GM18526 (cell line): ENCODE results near the gene CENPM.

ENCODE experiments used
- POLR2A ChIP-seq: IDR thresholded peaks from 3 replicates; pipeline ENCODE4 v1.6.1; 2011; ENCODE audit not compliant: insufficient read length; ENCODE audit errors: extremely low read depth

CENPM gene

DNA sequence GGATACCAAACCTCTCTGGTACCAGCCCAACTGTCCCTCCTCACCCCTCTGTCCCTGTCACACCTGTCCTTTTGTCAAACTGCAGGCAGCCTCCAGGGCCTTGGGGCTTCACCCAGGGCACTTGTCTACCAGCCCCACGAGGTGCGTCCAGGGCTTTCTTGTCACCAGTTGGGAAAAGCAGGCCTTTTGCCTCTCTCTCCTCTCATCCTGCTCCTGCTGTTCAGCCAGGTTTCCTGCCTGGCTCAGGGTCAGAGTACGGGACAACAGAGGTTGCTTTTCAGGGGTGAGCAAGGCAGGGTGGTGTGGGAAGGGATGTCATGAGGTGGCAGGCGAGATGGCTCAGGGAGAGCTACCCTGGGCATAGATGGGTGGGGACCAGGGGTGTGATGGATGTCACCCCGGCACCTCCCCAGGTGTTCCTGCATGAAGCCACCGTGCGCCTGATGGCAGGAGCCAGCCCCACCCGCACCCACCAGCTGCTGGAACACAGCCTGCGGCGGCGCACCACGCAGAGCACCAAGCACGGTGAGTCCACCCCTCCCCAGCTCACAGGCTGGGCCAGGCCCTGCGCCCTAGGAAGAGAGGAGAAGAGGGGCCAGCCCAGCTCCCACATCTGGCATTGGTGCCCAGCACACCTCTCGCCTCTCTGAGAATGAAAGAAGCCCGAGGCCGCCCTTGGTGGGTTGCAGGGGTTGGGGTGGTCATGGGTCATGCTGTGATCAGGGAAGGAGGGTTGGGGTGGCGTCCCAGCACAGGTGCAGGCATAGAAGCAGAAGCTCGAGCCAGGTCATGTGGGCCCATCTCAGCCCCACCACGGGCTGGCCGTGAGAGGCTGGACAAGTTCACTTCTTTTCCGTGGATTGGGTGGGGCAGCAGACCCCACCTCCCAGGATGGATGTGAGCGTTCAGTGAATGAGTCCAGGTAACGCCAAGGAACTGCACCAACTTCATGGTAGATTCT lies 42.2 kb downstream of the CENPM start:
- peak; percentile 17 for TF ChIP-seq POLR2A

DNA sequence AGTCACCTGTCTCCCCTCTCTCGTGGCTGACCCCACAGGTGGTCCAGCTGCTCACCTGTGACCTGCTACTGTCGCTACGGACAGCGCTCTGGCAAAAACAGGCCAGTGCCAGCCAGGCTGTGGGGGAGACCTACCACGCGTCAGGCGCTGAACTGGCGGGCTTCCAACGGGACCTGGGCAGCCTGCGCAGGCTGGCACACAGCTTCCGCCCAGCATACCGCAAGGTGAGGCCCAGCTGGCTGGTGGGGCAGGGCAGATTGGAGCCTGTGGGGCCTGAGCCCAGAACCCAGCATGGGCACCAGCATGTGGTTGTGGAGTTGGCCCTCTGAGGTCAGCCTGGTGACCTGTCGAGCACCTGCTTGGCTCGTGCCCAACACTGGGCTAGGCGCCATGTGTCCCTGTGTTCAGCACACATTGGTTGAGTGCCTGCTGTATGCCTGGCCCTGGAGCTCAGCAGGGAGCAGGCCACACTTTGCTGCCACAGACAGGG lies 44.0 kb downstream of the CENPM start:
- no peak for TF ChIP-seq POLR2A

DNA sequence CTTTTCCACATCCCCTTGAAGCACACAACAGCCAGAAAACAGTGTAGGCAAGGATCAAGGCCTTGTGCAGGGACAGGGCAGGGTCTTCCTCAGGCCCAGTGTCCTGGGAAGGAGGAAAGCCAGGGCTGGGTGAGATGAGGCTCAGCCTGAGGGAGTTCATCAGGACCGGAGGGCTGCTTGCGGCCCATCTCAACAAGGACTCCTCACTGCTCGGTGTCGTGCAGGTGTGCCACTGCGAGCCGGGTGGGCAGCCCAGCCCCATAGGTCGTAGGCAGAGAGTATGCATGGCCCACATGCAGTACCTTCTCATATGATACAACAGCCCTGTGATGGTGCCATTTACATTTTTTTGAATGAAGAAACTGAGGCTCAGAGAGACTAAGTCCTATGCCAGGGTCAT lies 44.9 kb downstream of the CENPM start:
- TF ChIP-seq POLR2A = no peak

DNA sequence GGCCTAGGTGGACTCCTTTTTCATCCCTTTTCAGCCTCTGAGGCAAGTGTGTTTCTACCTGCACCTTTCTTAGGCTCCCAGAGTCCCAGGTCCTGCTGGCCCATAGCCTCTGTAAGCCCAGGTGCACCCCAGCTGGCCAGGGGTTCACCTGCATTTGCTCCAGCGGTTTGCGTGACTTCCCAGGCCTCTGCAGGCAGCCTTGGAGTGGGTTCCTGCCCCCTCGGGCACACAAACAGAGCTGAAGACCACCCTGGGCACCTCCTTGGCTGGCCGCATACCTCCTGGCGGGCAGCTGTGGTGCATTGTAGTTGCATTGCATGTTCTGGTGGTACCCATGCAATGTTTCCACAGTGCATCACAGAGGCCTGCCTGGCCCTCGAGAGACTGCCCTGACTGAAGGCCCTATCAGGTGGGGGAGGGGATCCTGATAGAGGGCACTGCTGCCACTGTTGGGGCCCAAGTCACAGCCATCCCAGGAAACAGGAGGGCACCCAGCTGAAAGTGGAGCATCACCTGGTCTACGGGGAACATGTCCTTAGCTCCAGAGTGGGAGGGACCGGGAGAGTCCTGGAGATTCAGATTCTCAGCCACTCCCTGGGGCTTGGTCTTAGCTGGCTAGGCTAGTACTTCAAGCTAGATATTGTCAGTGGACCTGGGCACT lies 46.2 kb downstream of the CENPM start:
- TF ChIP-seq POLR2A = no peak

DNA sequence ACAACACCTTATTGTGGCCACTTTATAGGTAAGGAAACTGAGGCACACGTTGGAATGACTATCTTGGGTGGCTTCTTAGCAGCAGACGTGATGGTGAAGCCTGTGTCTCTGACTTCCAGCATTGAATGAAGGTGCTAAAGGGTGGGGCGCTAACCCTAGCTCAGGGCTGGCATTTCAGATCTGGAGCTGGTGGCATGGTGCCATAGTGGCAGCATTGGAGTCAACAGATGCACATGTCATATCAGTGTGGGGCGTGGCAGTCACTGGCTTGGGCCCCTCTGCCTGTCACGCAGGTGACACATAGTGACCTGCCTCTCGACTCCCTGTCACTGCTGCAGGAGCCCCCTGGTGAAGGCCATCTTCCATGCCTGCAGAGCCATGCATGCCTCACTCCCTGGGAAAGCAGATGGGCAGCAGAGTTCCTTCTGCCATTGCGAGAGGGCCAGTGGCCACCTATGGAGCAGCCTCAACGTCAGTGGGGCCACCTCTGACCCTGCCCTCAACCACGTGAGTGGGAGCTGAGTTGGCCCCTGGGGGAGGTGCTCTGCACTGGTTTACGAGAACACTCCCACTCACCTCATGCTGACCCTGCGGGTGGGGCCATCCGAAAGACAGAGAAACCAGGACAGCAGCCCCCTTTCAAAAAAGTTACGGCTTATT lies 46.8 kb downstream of the CENPM start:
- no peak for TF ChIP-seq POLR2A

DNA sequence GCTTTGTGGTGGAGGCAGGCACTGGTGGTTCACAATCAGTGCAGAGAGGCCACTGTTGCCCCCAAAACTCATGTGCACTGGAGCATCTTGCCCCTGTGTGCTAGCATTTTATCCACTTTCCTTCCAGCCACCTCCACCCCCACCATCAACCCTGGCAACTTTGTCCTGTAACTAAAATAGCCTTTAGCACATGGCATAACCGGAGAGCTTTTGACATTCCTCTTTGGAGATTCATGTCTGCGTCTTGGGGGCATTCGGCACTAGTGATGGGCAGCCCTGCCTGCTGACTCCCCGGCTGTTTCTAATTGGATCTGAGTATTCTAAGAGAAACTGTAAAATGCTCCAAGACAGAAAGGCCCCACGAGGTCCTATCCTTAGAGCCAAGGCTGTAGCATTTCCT lies 47.8 kb downstream of the CENPM start:
- TF ChIP-seq POLR2A = no peak

DNA sequence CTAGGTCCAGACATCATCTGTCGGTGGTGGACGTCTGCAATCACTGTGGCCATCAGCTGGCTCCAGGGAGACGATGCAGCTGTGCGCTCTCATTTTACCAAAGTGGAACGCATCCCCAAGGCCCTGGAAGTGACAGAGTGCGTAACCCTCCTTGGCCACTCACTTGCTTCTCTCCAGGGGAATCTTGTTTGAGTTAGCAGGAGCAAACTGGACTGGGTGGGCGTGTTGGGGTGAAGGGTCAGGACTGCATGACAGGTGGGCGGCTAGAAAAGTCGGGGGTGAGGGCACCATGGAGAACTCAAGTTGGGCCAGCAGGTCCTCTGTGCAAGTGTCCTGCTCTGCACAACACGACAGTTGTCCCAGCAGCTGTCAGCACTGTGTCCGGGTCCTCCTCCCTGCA lies 48.3 kb downstream of the CENPM start:
- TF ChIP-seq POLR2A = no peak

DNA sequence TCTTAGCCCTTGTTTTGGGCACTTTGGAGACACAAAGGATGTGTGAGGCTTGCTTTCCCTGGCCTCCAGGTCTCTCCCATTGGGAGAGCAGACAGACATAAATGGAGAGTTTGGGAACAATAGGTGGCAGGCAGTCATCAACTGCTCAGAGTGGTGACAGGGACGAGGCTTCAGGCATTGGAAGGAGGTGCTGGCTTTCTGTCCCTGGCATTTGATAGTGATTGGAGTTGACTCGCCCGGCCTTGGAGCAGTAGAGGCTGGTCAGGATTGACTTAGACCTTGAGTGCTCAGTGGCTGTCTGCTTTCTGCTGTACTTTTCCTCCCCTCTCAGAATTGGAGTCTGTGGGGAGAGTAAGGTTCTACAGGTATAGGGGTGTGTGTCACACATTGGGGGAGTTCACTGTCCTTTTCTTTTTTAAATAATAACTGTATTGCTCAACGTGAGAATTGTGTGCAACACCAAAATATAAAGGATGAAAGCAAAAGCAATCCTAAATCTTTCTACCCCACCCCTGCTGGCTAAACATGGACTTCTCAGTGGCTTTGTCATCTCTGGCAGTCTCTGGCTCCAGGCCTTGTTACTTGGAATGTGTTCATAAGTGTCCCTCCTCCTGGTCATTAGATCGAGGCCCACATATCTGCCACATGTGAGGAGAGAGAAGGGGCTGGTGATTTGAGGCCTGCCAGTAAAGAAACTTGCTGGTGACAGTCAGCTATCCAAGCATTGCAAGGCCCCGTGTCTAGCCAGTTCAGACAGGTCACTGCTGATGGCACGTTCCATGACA lies 53.2 kb downstream of the CENPM start:
- TF ChIP-seq POLR2A = no peak

DNA sequence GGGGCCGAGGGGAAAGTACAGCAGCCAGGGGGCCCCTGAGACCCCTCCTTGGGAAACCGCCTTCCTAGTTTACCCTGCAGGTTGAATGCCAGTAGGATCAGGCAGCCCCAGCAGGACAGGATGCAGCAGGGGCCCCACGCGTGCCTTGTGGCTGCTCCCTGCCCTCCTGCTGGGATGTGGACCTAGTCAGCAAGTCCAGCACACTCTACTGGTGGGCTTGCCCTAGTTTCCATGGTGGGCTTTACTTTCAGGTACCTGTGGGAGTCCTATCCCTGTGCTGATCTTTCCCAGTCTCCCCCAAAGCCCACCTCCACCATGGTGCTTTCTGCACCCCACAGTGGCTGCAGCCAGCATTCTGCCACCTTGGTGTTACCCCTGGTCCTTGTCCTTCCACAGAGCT lies 54.2 kb downstream of the CENPM start:
- no peak for TF ChIP-seq POLR2A

DNA sequence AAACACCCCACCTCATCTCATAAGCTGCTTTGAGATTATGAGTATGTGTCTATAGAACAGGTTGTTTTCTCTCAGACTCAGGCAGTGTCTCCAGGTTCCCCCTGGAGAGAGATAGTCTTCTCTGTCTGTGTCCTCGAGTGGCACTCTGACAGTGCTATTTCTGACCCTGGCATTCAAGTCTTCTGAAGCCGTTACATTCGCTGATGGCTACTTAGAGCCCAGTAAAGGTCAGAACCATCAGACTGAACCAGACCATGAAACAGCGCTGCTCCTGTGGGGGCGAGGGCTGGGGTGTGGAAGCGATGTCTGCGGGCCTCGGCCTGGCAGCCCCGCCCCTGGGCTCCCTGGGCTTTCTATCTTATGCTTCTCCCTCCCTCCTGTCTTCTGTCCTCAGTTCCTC lies 55.5 kb downstream of the CENPM start:
- no peak for TF ChIP-seq POLR2A
